GM18519 (cell line): ENCODE results near the gene PRAMEF5.
"Not testable (repeated sequence)": the region's sequence is repeated elsewhere in the genome, so short reads cannot be mapped to it uniquely, and the experiment has no call there.

ENCODE experiments used
- ATAC-seq: cut with Tn5 transposase; IDR thresholded peaks from one replicate; pipeline ENCODE4 v1.9.1; 2021; ENCODE audit warnings: mild to moderate bottlenecking, moderate library complexity; ENCODE audit not compliant: unreplicated experiment, low FRiP score

PRAMEF5 gene

GRCh38 chr1:13265124-13265523, 11.1 kb downstream of the PRAMEF5 start:
- ATAC-seq: not testable (repeated sequence)

GRCh38 chr1:13277016-13277415, 23.0 kb downstream of the PRAMEF5 start:
- not testable (repeated sequence) for ATAC-seq

- not testable (repeated sequence) for ATAC-seq
Observed at GRCh38 chr1:13279617-13280016, 25.6 kb downstream of the PRAMEF5 start.

GRCh38 chr1:13285037-13285436, 31.0 kb downstream of the PRAMEF5 start, which contains the start of gene PRAMEF8:
Gene PRAMEF8 (minus strand): TSS chr1:13285137. CDS start chr1:13284091, 1,046 bp downstream.
- ATAC-seq: not testable (repeated sequence)

- ATAC-seq: not testable (repeated sequence)
Observed at GRCh38 chr1:13289030-13289429, 35.0 kb downstream of the PRAMEF5 start.

- not testable (repeated sequence) for ATAC-seq
Observed at GRCh38 chr1:13297216-13297931, 43.4 kb downstream of the PRAMEF5 start.

- ATAC-seq: not testable (repeated sequence)
Observed at GRCh38 chr1:13298699-13299098, 44.7 kb downstream of the PRAMEF5 start.

GRCh38 chr1:13302197-13302596, 48.2 kb downstream of the PRAMEF5 start:
- not testable (repeated sequence) for ATAC-seq

GRCh38 chr1:13303239-13303638, 49.2 kb downstream of the PRAMEF5 start, which contains the start of gene PRAMEF33:
Gene PRAMEF33 (plus strand): TSS chr1:13303539. CDS start chr1:13305955, 2,416 bp downstream.
- not testable (repeated sequence) for ATAC-seq
